Mucosa of descending colon (tissue), 3 donors: Measurements from ENCODE around the gene GTSE1. TPM values are rescaled to one million over a fixed set of nuclear protein-coding genes. Genes with fewer than 3 reads are reported as not detected.

Source experiments
- ATAC-seq: fragments of 200-7000 bp; cut with Tn5 transposase; one replicate; pipeline ENCODE4 v1.9.1; 2020; ENCODE audit warnings: mild to moderate bottlenecking, moderate library complexity
- DNase-seq, 3 donors: peaks; one replicate each; pipeline ENCODE4 v3.0.0-alpha.2; 2020
- H3K36me3 ChIP-seq: fragments of 200-600 bp; one replicate; pipeline ENCODE4 v1.8.0; 2021; ENCODE audit warnings: low read depth, mild to moderate bottlenecking
- H3K4me1 ChIP-seq: fragments of 200-600 bp; one replicate; pipeline ENCODE4 v1.8.0; 2021; ENCODE audit warnings: low read depth, mild to moderate bottlenecking
- H3K4me3 ChIP-seq: fragments of 200-600 bp; one replicate; pipeline ENCODE4 v1.8.0; 2021; ENCODE audit warnings: mild to moderate bottlenecking
- H3K9me3 ChIP-seq: fragments of 200-600 bp; one replicate; pipeline ENCODE4 v1.8.0; 2021; ENCODE audit warnings: mild to moderate bottlenecking
- intact Hi-C, 2 donors: fragments of 100-400 bp; cut with DNase I in 1 of 2; cut with micrococcal nuclease in 1 of 2; formaldehyde crosslinking; loops; one replicate each; pipeline versions ENCODE4 v1.11.0 to v1.11.1; 2022; cut with DNase I, micrococcal nuclease
- total RNA-seq, 3 donors: library from RNA; stranded (reverse); fragmentation: NEBNext Ultra II Directional in 2 of 3; extraction: Animal tissue kit (Norgen Biotek cat#: 25700) in 2 of 3; gene quantifications; one replicate each; pipeline versions ENCODE4 v1.2.1 to v1.2.4, GENCODE V29; 2021 to 2023
- TF ChIP-seq, protein P1 (sequence below): fragments of 200-600 bp; IDR thresholded peaks from one replicate; pipeline ENCODE4 v1.8.0; 2022; ENCODE audit warnings: antibody characterized with exemption, mild to moderate bottlenecking
- donor health status: DM: no; HTN: no; CAD: no; lungs with moderate emphysema.
- donor health status: DM: no; HTN: no; CAD: no.
- donor health status: DM: no; HTN: yes; CAD: no.

GTSE1 gene
- total RNA-seq, 3 donors from 2014 or later = 1.6 to 10.9 (median 3.6) TPM

DNA sequence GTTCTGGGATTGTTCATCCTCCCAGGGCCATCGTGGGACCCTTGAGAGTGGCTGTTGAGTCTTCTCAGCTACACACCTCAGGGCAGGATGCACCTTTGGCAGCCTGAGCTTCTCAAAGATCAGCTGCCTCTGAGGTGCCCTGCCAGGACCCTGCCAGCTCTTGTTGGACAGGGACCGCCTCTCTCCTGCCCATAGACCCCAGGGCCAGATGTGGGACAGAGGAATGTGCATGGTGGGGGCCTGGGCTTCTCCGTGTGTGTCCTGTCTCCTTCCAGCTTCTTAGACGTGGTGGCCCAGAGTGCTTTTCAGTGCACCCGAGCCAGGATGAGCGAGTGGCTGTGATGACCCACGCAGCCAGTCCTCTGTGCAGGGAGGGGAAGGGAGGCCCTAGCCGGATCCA is 32.9 kb downstream of the GTSE1 start:
- intact Hi-C loops = no loop called here
- no peaks in the 10 kb centered on the region for H3K36me3 ChIP-seq
- no peak overlapping the region for H3K4me3 ChIP-seq
- H3K4me1 ChIP-seq = no peaks in the 10 kb centered on the region
- no peaks in the 10 kb centered on the region for H3K9me3 ChIP-seq
- TF ChIP-seq, protein P1, sequence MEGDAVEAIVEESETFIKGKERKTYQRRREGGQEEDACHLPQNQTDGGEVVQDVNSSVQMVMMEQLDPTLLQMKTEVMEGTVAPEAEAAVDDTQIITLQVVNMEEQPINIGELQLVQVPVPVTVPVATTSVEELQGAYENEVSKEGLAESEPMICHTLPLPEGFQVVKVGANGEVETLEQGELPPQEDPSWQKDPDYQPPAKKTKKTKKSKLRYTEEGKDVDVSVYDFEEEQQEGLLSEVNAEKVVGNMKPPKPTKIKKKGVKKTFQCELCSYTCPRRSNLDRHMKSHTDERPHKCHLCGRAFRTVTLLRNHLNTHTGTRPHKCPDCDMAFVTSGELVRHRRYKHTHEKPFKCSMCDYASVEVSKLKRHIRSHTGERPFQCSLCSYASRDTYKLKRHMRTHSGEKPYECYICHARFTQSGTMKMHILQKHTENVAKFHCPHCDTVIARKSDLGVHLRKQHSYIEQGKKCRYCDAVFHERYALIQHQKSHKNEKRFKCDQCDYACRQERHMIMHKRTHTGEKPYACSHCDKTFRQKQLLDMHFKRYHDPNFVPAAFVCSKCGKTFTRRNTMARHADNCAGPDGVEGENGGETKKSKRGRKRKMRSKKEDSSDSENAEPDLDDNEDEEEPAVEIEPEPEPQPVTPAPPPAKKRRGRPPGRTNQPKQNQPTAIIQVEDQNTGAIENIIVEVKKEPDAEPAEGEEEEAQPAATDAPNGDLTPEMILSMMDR = no peak
- DNase-seq (no peak), ATAC-seq (no peak)

DNA sequence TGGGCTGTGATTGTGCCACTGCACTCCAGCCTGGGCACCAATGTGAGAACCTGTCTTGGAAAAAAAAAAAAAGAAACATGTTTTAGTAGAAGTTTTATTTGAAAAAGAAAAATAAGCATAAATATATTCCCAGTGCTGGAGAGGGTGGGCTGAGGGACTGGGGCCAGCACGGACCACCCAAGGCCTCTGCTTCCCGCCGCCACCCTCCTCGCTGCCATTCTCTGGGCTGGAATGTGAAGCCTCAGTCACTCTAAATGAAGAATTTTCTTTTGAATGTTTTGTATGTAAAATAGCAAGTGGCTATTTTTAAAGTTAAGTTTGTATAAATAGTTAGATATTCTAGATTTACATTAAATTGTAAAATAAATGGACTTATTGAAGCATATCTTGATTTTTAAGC is 33.8 kb downstream of the GTSE1 start:
- TF ChIP-seq, protein P1 = no peak
- Histone ChIP-seq H3K4me3 (no peak overlapping the region), H3K36me3 (no peaks in the 10 kb centered on the region), H3K4me1 (no peaks in the 10 kb centered on the region), H3K9me3 (no peaks in the 10 kb centered on the region)
- intact Hi-C loops = no loop called here
- ATAC-seq = no peak
- DNase-seq = no peak

DNA sequence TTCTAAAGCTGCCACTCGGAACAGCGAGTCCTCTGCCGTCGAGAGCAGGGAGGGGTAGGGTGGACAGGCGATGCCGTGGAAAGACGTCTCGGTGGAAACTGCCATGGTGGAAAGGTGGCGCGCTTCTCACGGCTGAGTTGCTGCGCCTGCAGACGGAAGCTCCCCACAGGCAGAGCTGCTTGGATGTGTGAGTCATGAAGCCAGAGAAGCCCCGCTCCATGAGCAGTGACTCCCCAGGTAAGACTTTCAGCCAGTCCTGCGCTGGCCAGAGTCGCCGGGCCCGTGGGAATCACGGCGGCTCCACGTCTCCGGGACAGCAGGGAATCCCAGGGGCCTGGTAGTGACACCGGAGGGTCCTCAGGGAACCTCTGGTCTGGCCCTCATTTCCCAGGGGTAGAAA is 34.8 kb downstream of the GTSE1 start:
- Histone ChIP-seq H3K9me3 (no peaks in the 10 kb centered on the region), H3K4me1 (no peaks in the 10 kb centered on the region), H3K36me3 (no peaks in the 10 kb centered on the region), H3K4me3 (no peak overlapping the region)
- ATAC-seq (no peak), DNase-seq (no peak)
- intact Hi-C loops = no loop called here
- TF ChIP-seq, protein P1 = no peak

DNA sequence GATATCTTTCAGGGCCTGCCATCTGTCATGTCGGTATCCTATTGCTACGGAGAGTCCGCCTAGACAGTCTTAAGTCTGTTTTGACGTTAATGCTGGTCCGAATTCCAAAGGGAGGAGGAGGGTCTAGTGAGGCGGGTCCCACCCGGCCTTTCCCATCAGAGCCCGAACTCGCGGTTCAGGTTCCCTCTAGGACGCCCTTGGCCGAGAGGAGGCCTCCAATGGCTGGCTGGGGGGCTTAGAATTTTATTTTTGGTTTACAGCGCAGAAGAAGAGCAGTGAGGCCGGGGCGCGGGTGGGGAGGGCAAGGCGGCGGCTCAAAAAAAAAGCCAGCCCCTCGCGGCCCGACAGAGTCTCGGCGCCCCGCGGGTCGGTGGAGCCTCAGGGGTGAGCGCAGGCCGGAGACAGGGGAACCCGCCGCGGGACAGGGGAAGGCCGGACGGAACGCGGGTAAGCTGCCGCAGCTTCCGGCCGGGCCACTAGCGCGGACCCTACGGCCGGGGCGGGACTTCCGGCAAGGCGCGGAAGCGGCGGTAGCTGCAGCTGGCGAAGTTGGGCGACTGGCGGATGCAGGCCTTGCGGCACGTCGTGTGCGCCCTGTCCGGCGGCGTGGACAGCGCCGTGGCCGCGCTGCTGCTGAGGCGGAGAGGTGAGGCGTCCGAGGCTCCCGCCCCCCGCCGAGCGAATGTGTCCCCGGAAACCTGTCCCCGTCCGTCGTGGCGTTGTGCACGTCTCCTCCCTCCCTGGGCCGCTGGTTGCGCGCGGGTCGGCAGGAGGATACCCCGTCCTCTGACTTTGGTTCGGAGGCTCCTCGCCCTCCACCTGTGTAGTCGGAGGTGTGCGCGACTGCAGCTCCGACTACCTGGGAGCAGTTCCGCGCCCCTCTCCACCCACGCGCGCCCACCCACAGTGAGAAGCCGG is 38.8 kb downstream of the GTSE1 start, which contains the start of gene TRMU:
TSS of gene TRMU (plus strand) at position 514 of the 918 bp plus-strand sequence. CDS start at position 565, 51 bp downstream.
- DNase-seq (peak; percentile 85 to 91 (median 91)), ATAC-seq (peak; percentile 97)
- Histone ChIP-seq H3K36me3 (peaks cover 11% of the 10 kb centered on the region), H3K4me3 (peak within 1 kb of the TSS; percentile 90), H3K4me1 (peaks cover 8% of the 10 kb centered on the region), H3K9me3 (no peaks in the 10 kb centered on the region)
- TF ChIP-seq, protein P1 = no peak
- intact Hi-C loops = no loop called here

DNA sequence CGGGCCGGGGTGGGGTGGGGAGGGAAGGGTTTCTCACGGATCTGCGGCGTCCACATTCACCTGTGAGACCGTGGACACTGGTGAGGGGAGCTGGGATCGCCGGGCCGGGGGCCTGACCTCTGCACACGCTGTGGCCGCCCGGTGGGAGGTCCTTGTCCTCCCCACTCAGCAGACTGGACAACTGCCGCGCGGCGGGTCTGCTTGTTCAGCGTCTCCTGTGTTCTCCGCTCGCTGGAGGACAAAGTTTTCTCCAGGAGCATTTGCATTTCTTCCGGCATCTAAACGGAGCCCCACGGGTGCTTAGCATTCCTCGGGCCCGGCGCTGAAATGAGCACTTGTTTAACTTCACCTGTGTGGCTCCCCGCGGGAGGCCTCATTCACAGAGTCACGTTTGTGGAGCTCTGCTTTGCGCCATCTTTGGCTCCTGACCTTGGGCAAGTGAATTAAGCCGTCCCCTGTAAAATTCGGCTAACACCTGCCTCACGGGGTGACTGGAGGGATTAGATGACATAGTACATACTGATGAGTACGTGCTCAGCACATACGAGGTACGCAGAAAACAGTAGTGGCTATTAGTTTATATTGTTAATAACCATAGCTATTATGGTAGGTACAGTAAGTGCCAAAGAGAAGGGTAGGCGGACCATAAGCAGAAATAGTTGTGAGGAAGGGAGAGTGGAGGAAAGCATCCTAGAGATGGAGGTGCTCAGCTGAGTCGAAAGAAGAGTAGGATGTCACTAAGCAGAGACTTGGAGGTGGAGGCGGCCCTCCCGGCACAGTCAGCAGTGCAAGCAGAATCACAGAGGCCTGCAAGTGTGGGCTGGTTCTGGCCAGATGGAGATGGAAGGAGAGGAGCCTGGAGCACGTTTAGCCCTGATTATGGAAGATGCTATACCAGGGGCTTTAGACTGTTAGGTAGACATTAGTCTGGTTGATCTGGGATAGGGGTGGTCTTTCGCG is 39.7 kb downstream of the GTSE1 start:
- H3K36me3 ChIP-seq = peaks cover 11% of the 10 kb centered on the region
- DNase-seq = peak in 2 of 3 donors; percentile 37 to 62
- intact Hi-C loops = no loop called here

More for the DNA sequence above, 39.7 kb downstream of the GTSE1 start:
- peaks cover 8% of the 10 kb centered on the region for H3K4me1 ChIP-seq
- ATAC-seq = peak; percentile 58
- TF ChIP-seq, protein P1 = no peak
- no peaks in the 10 kb centered on the region for H3K9me3 ChIP-seq
- peak overlapping the region; percentile 90 for H3K4me3 ChIP-seq
